ENCODE results near the gene DAB1.
"Not testable (repeated sequence)": the region's sequence is repeated elsewhere in the genome, so short reads cannot be mapped to it uniquely, and the experiment has no call there.

DAB1 gene

DNA sequence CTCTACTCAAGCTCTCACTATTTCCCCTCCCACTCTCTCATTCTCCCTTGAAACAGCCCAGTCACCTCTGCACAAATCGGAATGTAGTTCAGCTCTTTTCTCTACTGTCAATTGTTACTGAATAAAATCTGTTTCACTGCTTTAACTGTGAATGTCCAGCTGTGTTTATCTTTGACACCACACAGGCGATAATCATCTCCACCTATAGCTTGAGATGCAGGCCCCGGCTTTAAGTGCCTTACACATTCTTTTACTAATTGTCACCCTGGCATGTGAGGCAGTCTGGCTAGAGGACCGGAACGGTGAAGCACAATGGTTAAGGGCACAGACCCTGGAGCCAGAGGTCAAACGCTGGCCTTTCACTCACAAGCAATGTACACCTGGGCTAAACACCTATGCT is 335.2 kb downstream of the DAB1 start:
- Histone ChIP-seq H2AFZ (no peak overlapping the region), H3K4me3 (ENCODE audit: low read depth, low read length) (no peak overlapping the region), H3K27ac (no peak overlapping the region), H3K79me2 (no peaks in the 10 kb centered on the region), H3K4me2 (ENCODE audit: low read length) (no peak overlapping the region), H3K27me3 (ENCODE audit: control insufficient read depth, insufficient read depth, low read length) (no peaks in the 10 kb centered on the region), H3K4me1 (no peaks in the 10 kb centered on the region), H3K9ac (no peak overlapping the region), H3K36me3 (ENCODE audit: control insufficient read depth, insufficient read depth, low read length) (no peaks in the 10 kb centered on the region), H3K9me3 (ENCODE audit: control insufficient read depth, low read length) (no peaks in the 10 kb centered on the region)
- TF ChIP-seq, protein P1, sequence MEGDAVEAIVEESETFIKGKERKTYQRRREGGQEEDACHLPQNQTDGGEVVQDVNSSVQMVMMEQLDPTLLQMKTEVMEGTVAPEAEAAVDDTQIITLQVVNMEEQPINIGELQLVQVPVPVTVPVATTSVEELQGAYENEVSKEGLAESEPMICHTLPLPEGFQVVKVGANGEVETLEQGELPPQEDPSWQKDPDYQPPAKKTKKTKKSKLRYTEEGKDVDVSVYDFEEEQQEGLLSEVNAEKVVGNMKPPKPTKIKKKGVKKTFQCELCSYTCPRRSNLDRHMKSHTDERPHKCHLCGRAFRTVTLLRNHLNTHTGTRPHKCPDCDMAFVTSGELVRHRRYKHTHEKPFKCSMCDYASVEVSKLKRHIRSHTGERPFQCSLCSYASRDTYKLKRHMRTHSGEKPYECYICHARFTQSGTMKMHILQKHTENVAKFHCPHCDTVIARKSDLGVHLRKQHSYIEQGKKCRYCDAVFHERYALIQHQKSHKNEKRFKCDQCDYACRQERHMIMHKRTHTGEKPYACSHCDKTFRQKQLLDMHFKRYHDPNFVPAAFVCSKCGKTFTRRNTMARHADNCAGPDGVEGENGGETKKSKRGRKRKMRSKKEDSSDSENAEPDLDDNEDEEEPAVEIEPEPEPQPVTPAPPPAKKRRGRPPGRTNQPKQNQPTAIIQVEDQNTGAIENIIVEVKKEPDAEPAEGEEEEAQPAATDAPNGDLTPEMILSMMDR (IDR thresholded peaks at IDR 0.05), result no peak

DNA sequence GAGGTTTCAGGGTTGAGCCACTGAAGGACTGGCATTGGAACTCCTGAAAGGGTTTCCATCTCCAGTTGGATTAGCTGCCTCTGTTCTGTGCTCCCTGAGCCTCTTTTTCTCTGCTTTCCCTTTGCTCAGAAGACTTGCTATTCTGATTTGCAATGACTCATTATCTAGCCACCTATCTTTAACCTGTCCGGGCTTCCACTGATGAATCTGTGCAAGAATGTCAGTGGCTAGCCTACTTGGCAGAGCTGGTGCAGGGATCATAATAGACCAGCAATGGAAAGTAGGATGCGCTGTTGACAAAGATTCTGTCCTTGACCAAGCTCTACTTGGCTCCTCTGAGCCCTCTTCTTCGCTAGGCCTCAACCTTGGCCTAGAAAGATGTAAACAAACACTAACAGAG is 336.2 kb downstream of the DAB1 start:
- not testable (repeated sequence) for H3K4me2 ChIP-seq (ENCODE audit: low read length); H2AFZ ChIP-seq; H3K27ac ChIP-seq; H3K4me1 ChIP-seq; H3K9me3 ChIP-seq (ENCODE audit: control insufficient read depth, low read length); H3K9ac ChIP-seq; H3K36me3 ChIP-seq (ENCODE audit: control insufficient read depth, insufficient read depth, low read length); H3K79me2 ChIP-seq; H3K4me3 ChIP-seq (ENCODE audit: low read depth, low read length); H3K27me3 ChIP-seq (ENCODE audit: control insufficient read depth, insufficient read depth, low read length)

DNA sequence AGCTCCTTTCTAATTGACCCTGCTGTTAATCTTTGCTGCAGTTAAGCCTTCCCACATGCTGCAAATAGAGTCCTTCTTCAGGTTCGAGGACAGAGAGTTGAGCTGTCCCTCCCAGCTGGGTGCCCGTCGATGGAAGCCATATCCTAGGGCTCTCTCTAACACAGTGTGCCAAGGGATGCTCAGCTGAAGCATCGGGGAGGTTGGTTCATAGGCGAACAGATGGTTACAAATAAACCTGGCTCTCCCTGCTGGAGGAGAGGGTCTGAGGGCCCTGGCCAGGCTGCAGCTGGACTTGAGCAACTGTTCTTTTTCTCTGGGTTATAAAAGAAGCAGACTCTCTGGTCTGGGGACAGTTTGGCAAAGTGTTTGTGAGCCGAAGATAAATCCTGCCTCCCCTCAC is 337.7 kb downstream of the DAB1 start:
- Histone ChIP-seq H3K4me1 (no peaks in the 10 kb centered on the region), H3K27ac (no peak overlapping the region)
- TF ChIP-seq, protein P1 (IDR thresholded peaks at IDR 0.05), result no peak

DNA sequence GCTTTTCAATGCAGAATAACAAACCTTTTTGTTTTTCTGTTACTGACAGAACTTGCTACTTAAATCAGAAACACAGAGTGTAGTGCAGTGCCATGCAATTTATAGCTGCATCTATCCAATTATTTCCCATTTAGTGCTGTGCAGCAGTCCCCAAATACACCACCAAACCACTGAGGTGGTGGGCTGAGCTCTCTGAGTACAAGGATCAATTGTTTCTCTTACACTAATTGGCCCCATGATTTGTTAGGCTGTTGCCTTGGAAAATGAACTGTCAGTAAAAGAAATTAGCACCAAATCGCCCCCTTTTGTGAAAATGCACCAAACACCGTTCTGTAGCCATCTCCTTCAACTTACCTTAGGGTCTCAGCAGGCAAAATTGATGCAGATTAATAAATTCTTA is 339.2 kb downstream of the DAB1 start:
- Histone ChIP-seq H3K27me3 (ENCODE audit: control insufficient read depth, insufficient read depth, low read length) (no peaks in the 10 kb centered on the region), H3K36me3 (ENCODE audit: control insufficient read depth, insufficient read depth, low read length) (no peaks in the 10 kb centered on the region), H2AFZ (no peak overlapping the region), H3K4me1 (no peaks in the 10 kb centered on the region), H3K27ac (no peak overlapping the region), H3K4me2 (ENCODE audit: low read length) (no peak overlapping the region), H3K4me3 (ENCODE audit: low read depth, low read length) (no peak overlapping the region), H3K9me3 (ENCODE audit: control insufficient read depth, low read length) (no peaks in the 10 kb centered on the region), H3K9ac (no peak overlapping the region), H3K79me2 (no peaks in the 10 kb centered on the region)
- TF ChIP-seq, protein P1 (IDR thresholded peaks at IDR 0.05), result no peak

More for the DNA sequence above, 337.7 kb downstream of the DAB1 start:
- H3K9me3 ChIP-seq (ENCODE audit: control insufficient read depth, low read length), result no peaks in the 10 kb centered on the region
- H2AFZ ChIP-seq, result no peak overlapping the region
- no peak overlapping the region for H3K9ac ChIP-seq
- no peaks in the 10 kb centered on the region for H3K79me2 ChIP-seq
- H3K4me3 ChIP-seq (ENCODE audit: low read depth, low read length), result no peak overlapping the region
- no peaks in the 10 kb centered on the region for H3K27me3 ChIP-seq (ENCODE audit: control insufficient read depth, insufficient read depth, low read length)
- no peak overlapping the region for H3K4me2 ChIP-seq (ENCODE audit: low read length)
- no peaks in the 10 kb centered on the region for H3K36me3 ChIP-seq (ENCODE audit: control insufficient read depth, insufficient read depth, low read length)

DNA sequence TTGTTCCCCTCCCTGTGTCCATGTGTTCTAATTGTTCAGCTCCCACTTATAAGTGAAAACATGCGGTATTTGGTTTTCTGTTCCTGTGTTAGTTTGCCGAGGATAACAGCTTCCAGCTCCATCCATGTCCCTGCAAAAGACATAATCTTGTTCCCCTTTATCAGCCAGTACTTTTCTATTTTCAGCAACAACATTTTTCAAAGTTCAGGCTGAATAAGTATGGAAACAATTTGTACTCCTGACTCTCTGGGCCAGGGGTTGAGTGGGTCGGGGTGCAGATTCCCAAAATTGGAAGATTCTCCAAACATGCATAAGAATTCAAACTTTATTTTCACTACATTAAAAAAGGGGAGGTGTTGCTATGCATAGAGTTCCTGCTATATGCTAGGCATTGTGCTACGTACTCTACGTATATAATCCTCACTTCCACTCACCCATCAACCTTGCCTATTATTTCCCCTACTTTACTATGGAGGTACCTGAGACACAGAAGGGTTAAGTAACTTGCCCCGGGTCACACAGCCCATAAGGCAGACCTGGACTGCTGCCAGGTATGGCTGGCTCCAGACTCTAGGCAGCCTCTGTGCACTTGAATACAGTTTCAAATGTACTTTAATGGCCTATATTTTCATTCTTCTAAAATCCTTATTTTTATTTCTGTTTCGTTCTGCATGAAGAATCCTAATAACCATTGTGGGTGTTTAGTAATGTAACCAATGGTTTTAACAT is 341.0 kb downstream of the DAB1 start:
- no peak overlapping the region for H3K27ac ChIP-seq
- no peaks in the 10 kb centered on the region for H3K4me1 ChIP-seq
- no peak overlapping the region for H2AFZ ChIP-seq
- H3K4me2 ChIP-seq (ENCODE audit: low read length), result no peak overlapping the region
- no peak overlapping the region for H3K4me3 ChIP-seq (ENCODE audit: low read depth, low read length)
- TF ChIP-seq, protein P1 (IDR thresholded peaks at IDR 0.05), result no peak
- no peaks in the 10 kb centered on the region for H3K79me2 ChIP-seq
- H3K9ac ChIP-seq, result no peak overlapping the region
- no peaks in the 10 kb centered on the region for H3K27me3 ChIP-seq (ENCODE audit: control insufficient read depth, insufficient read depth, low read length)
- no peaks in the 10 kb centered on the region for H3K36me3 ChIP-seq (ENCODE audit: control insufficient read depth, insufficient read depth, low read length)
- no peaks in the 10 kb centered on the region for H3K9me3 ChIP-seq (ENCODE audit: control insufficient read depth, low read length)
